OCI-LY1 (cell line): ENCODE results near the gene MLH3.

ENCODE experiments used
- H2AFZ ChIP-seq: fragments of 200-600 bp; sonication (generic), shearing (Covaris generic); 2 replicates; pipeline ENCODE4 v1.6.0; 2014; ENCODE audit warnings: antibody characterized with exemption, mild to moderate bottlenecking, low read length
- H3F3A ChIP-seq: fragments of 200-600 bp; sonication (generic), shearing (Covaris generic); 2 replicates; pipeline ENCODE4 v1.6.0; 2014; ENCODE audit warnings: mild to moderate bottlenecking, antibody characterized with exemption, low read length, moderate library complexity; ENCODE audit not compliant: insufficient read depth
- H3K27ac ChIP-seq: fragments of 200-600 bp; sonication (generic); 2 replicates; pipeline ENCODE4 v1.5.1; 2014; ENCODE audit warnings: low read length, mixed run types, mild to moderate bottlenecking, low read depth; ENCODE audit not compliant: poor library complexity, severe bottlenecking
- H3K27me3 ChIP-seq: fragments of 200-600 bp; sonication (generic); 2 replicates; pipeline ENCODE4 v1.6.0; 2014; ENCODE audit warnings: antibody characterized with exemption, mild to moderate bottlenecking, low read length, moderate library complexity; ENCODE audit not compliant: insufficient read depth
- H3K36me3 ChIP-seq: fragments of 200-600 bp; sonication (generic); 2 replicates; pipeline ENCODE4 v1.6.1; 2014; ENCODE audit warnings: mild to moderate bottlenecking, antibody characterized with exemption, low read length, moderate library complexity, mixed read lengths; ENCODE audit not compliant: insufficient read depth
- H3K4me1 ChIP-seq: fragments of 200-600 bp; sonication (generic); 2 replicates; pipeline ENCODE4 v1.5.1; 2014; ENCODE audit warnings: mild to moderate bottlenecking, low read length, moderate library complexity; ENCODE audit not compliant: insufficient read depth, severe bottlenecking
- H3K4me2 ChIP-seq: fragments of 200-600 bp; sonication (generic), shearing (Covaris generic); 2 replicates; pipeline ENCODE4 v1.6.1; 2014; ENCODE audit warnings: low read length
- H3K4me3 ChIP-seq: fragments of 200-600 bp; sonication (generic); 2 replicates; pipeline ENCODE4 v1.5.1; 2014; ENCODE audit warnings: low read length, low read depth, mild to moderate bottlenecking, mixed read lengths; ENCODE audit not compliant: poor library complexity, severe bottlenecking
- H3K79me2 ChIP-seq: fragments of 200-600 bp; shearing (Covaris generic); 2 replicates; pipeline ENCODE4 v1.6.1; 2016; ENCODE audit warnings: mixed run types, low read length, mixed read lengths; ENCODE audit not compliant: insufficient read depth
- H3K9ac ChIP-seq: fragments of 200-600 bp; sonication (generic), shearing (Covaris generic); 2 replicates; pipeline ENCODE4 v1.6.1; 2014; ENCODE audit warnings: mild to moderate bottlenecking, low read length, mixed read lengths
- H3K9me2 ChIP-seq: fragments of 200-600 bp; sonication (generic), shearing (Covaris generic); 2 replicates; pipeline ENCODE4 v1.6.1; 2014; ENCODE audit warnings: low read depth, mild to moderate bottlenecking, low read length, mixed read lengths
- H3K9me3 ChIP-seq: fragments of 200-600 bp; shearing (Covaris generic); 2 replicates; pipeline ENCODE4 v1.6.1; 2014; ENCODE audit warnings: low read length, mixed read lengths
- H4K20me1 ChIP-seq: fragments of 200-600 bp; sonication (generic), shearing (Covaris generic); 2 replicates; pipeline ENCODE4 v1.6.0; 2016; ENCODE audit warnings: mild to moderate bottlenecking, low read length; ENCODE audit not compliant: insufficient read depth
- CTCF ChIP-seq: fragments of 200-600 bp; sonication (generic), shearing (Covaris generic); IDR thresholded peaks from 2 replicates; pipeline ENCODE4 v1.5.1; 2017; ENCODE audit warnings: mild to moderate bottlenecking, antibody characterized with exemption, low read length, moderate library complexity, mixed read lengths
- EZH2 ChIP-seq: fragments of 200-600 bp; sonication (generic), shearing (Covaris generic); IDR thresholded peaks from 2 replicates; pipeline ENCODE4 v1.8.0; 2017; ENCODE audit warnings: borderline replicate concordance, mixed run types, mild to moderate bottlenecking, antibody characterized with exemption, low read length, moderate library complexity, mixed read lengths

MLH3 gene

GRCh38 chr14:75048101-75048500 is 3.2 kb downstream of the MLH3 start:
- 0 out of 2 replicates have a peak, but pooled peaks cover 7% of the 10 kb centered on the region for H3F3A ChIP-seq
- no peaks in the 10 kb centered on the region for H3K79me2 ChIP-seq
- H4K20me1 ChIP-seq, result no peaks in the 10 kb centered on the region
- H3K4me2 ChIP-seq, result no peak overlapping the region
- H3K4me1 ChIP-seq, result peaks cover 29% of the 10 kb centered on the region
- peaks cover 32% of the 10 kb centered on the region; the same call in 1 of the 2 replicates for H3K36me3 ChIP-seq
- TF ChIP-seq EZH2, result no peak
- no peak for TF ChIP-seq CTCF
- no peaks in the 10 kb centered on the region for H3K9me3 ChIP-seq
- H3K27me3 ChIP-seq, result no peaks in the 10 kb centered on the region
- H3K27ac ChIP-seq, result no peak overlapping the region
- no peak overlapping the region for H3K4me3 ChIP-seq
- no peaks in the 10 kb centered on the region for H3K9me2 ChIP-seq
- H3K9ac ChIP-seq, result no peak overlapping the region
- H2AFZ ChIP-seq, result no peak overlapping the region

- no peaks in the 10 kb centered on the region for H3K9me2 ChIP-seq
- no peak overlapping the region for H3K9ac ChIP-seq
- H2AFZ ChIP-seq, result no peak overlapping the region
- no peak overlapping the region for H3K27ac ChIP-seq
- no peak for TF ChIP-seq EZH2
- no peak for TF ChIP-seq CTCF
- no peak overlapping the region for H3K4me2 ChIP-seq
- H3K36me3 ChIP-seq, result peaks cover 28% of the 10 kb centered on the region; the same call in 1 of the 2 replicates
- H3K27me3 ChIP-seq, result no peaks in the 10 kb centered on the region
- H3K4me1 ChIP-seq, result peaks cover 29% of the 10 kb centered on the region
- H4K20me1 ChIP-seq, result no peaks in the 10 kb centered on the region
- no peaks in the 10 kb centered on the region for H3K79me2 ChIP-seq
- no peak overlapping the region for H3K4me3 ChIP-seq
- H3K9me3 ChIP-seq, result no peaks in the 10 kb centered on the region
- H3F3A ChIP-seq, result 0 out of 2 replicates have a peak, but pooled peaks cover under 1% of the 10 kb centered on the region
Observed at GRCh38 chr14:75047506-75047905, 3.8 kb downstream of the MLH3 start.

- H3K27ac ChIP-seq, result no peak overlapping the region
- no peak overlapping the region for H2AFZ ChIP-seq
- no peaks in the 10 kb centered on the region for H4K20me1 ChIP-seq
- H3K4me2 ChIP-seq, result no peak overlapping the region
- H3K9ac ChIP-seq, result no peak overlapping the region
- H3K4me1 ChIP-seq, result peaks cover 29% of the 10 kb centered on the region
- H3K27me3 ChIP-seq, result no peaks in the 10 kb centered on the region
- H3K4me3 ChIP-seq, result no peak overlapping the region
- H3K79me2 ChIP-seq, result no peaks in the 10 kb centered on the region
- no peaks in the 10 kb centered on the region for H3K9me2 ChIP-seq
- no peaks in the 10 kb centered on the region for H3K9me3 ChIP-seq
- peaks cover 30% of the 10 kb centered on the region; the same call in 1 of the 2 replicates for H3K36me3 ChIP-seq
- TF ChIP-seq CTCF (no peak), EZH2 (no peak)
- no peaks in the 10 kb centered on the region for H3F3A ChIP-seq
Observed at GRCh38 chr14:75046899-75047298, 4.4 kb downstream of the MLH3 start.
